Stimulated activated CD4-positive, alpha-beta T cell treated with anti-CD3 and anti-CD28 coated beads, Interleukin-15, amount 100 ng/mL, for 48 hours (primary cell): Measurements from ENCODE around the gene CHRM4.

ENCODE experiments used
- DNase-seq, 2 donors: peaks; one replicate each; pipeline ENCODE4 v3.0.0-alpha.2; 2020; ENCODE audit warnings: low read depth in 2 of 2

Gene CHRM4

GRCh38 chr11:46402957-46403902, 11.7 kb upstream of the CHRM4 start:
- no peak for DNase-seq

- no peak for DNase-seq
These were observed 6.0 kb upstream of the CHRM4 start for GRCh38 chr11:46397526-46397925.

GRCh38 chr11:46393759-46394158, 2.2 kb upstream of the CHRM4 start:
- DNase-seq: no peak

- DNase-seq: no peak
These were observed 1.6 kb upstream of the CHRM4 start for GRCh38 chr11:46393231-46393616.

GRCh38 chr11:46392421-46393230, 1.1 kb upstream of the CHRM4 start:
- peak; percentile 49 to 69 for DNase-seq

GRCh38 chr11:46391186-46391577, 394 bp downstream of the CHRM4 start:
- DNase-seq: no peak

- no peak for DNase-seq
These were observed 1.0 kb downstream of the CHRM4 start for GRCh38 chr11:46390331-46391171.

GRCh38 chr11:46389450-46390330, 1.9 kb downstream of the CHRM4 start:
- DNase-seq: peak; percentile 43 to 51

- no peak for DNase-seq
These were observed 2.7 kb downstream of the CHRM4 start for GRCh38 chr11:46388619-46389449.

- no peak for DNase-seq
These were observed 3.5 kb downstream of the CHRM4 start for GRCh38 chr11:46387919-46388618.

GRCh38 chr11:46387456-46387855, 4.1 kb downstream of the CHRM4 start:
- no peak for DNase-seq

- DNase-seq: no peak
These were observed 4.9 kb downstream of the CHRM4 start for GRCh38 chr11:46386674-46387073.

- DNase-seq: no peak
These were observed 5.5 kb downstream of the CHRM4 start for GRCh38 chr11:46386005-46386578.

- no peak for DNase-seq
These were observed 6.2 kb downstream of the CHRM4 start for GRCh38 chr11:46385169-46386004.

GRCh38 chr11:46383974-46384701, 7.4 kb downstream of the CHRM4 start:
- no peak for DNase-seq

- no peak for DNase-seq
These were observed 8.2 kb downstream of the CHRM4 start for GRCh38 chr11:46383404-46383758.

GRCh38 chr11:46382646-46383403, 8.8 kb downstream of the CHRM4 start:
- DNase-seq: no peak
